Right lobe of liver (tissue), 6 donors: ENCODE measurements around the gene COG8. TPM values are rescaled to one million over a fixed set of nuclear protein-coding genes. Genes with fewer than 3 reads are reported as not detected.

ENCODE experiments used
- ATAC-seq, 4 donors: fragments of 200-7000 bp; cut with Tn5 transposase; one replicate each; pipeline ENCODE4 v1.9.1; 2020; ENCODE audit warnings: mild to moderate bottlenecking in 4 of 4, moderate library complexity in 4 of 4
- DNase-seq, 3 donors: peaks; one replicate each; pipeline ENCODE4 v3.0.0-alpha.2; 2020
- H3K27ac ChIP-seq, 3 donors: fragments of 200-600 bp; one replicate each; pipeline ENCODE4 v1.8.0; 2022
- H3K27me3 ChIP-seq, 2 donors: fragments of 200-600 bp; one replicate each; pipeline ENCODE4 v1.8.0; 2022
- H3K36me3 ChIP-seq, 4 donors: fragments of 200-600 bp; sonication (generic) in 1 of 4; one replicate each; pipeline versions ENCODE4 v1.5.1 to v1.8.0; 2017 to 2022; ENCODE audit warnings: control low read depth in 1 of 4
- H3K4me1 ChIP-seq, 4 donors: fragments of 200-600 bp; sonication (generic) in 1 of 4; one replicate each; pipeline versions ENCODE4 v1.5.1 to v1.8.0; 2017 to 2022; ENCODE audit warnings: control low read depth in 1 of 4
- H3K4me3 ChIP-seq, 3 donors: fragments of 200-600 bp; one replicate each; pipeline ENCODE4 v1.8.0; 2022
- H3K9me3 ChIP-seq, 4 donors: fragments of 200-600 bp; sonication (generic) in 1 of 4; one replicate each; pipeline versions ENCODE4 v1.5.1 to v1.8.0; 2017 to 2022; ENCODE audit warnings: control low read depth in 1 of 4
- POLR2A ChIP-seq: fragments of 450-650 bp; IDR thresholded peaks from one replicate; pipeline ENCODE4 v1.6.1; 2017; ENCODE audit warnings: antibody characterized with exemption, mild to moderate bottlenecking
- WGBS: methylation state at CpG from one replicate; pipeline ENCODE4 v1.1.6; 2018; ENCODE audit warnings: low coverage, low lambda C conversion rate; ENCODE audit not compliant: insufficient coverage; ENCODE audit errors: missing lambda C conversion rate; 5-methylcytosine and 5-hydroxymethylcytosine counted together
- intact Hi-C, 2 donors: fragments of 100-400 bp; cut with DNase I; formaldehyde crosslinking; loops; one replicate each; pipeline versions ENCODE4 v1.11.2 to v1.14.1; 2022
- total RNA-seq, 6 experiments: library from RNA; depleted of rRNA in 2 of 6; stranded (reverse); fragments of >200 nt in 2 of 6; fragmentation: NEBNext Ultra II Directional in 3 of 6; extraction: Animal tissue kit (Norgen Biotek cat#: 25700) in 3 of 6; gene quantifications; one replicate each; pipeline versions ENCODE4 v1.1.0 to v1.2.4, GENCODE V29; 2016 to 2023
- TF ChIP-seq, protein P1 (sequence below), 4 donors: fragments of 200-600 bp in 3 of 4; fragments of 450-650 bp in 1 of 4; IDR thresholded peaks; one replicate each; pipeline versions ENCODE4 v1.5.1 to v1.8.0; 2016 to 2022; ENCODE audit warnings: antibody characterized with exemption in 4 of 4, mild to moderate bottlenecking in 2 of 4
- donor health status: DM: no; HTN: yes; CAD: no.
- donor health status: DM: no; HTN: no; CAD: no.
- donor health status: DM: no; HTN: no; CAD: no.
- donor health status: DM: no; HTN: yes; CAD: no.
- donor health status: DM: no; HTN: yes; CAD: no.

The COG8 gene
- total RNA-seq, 6 experiments from 2014 or later: 16.0 to 35.5 (median 25.3) TPM

DNA sequence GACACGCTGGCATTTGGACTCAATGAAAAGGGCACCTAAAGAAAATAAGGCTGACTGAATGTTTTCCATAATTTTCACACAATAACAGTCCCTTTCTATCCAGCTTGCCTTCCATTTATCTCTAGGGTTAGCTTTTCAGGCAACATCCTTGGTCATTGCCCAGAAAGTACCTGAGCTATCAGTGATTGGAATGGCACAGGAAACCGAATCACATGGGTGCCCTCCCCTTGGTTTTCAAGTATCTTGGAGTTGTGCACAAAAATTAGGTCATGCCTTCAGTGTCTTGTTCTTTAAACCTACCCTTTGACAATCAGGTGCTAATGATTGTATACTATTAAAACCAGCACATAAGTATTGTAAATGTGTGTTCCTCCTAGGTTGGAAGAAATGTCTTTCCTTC is 31.5 kb downstream of the COG8 start:
- intact Hi-C loops: no loop called here
- H3K27me3 ChIP-seq: no peaks in the 10 kb centered on the region
- 84% methylated on average over 2 of the region's 2 CpGs for WGBS

DNA sequence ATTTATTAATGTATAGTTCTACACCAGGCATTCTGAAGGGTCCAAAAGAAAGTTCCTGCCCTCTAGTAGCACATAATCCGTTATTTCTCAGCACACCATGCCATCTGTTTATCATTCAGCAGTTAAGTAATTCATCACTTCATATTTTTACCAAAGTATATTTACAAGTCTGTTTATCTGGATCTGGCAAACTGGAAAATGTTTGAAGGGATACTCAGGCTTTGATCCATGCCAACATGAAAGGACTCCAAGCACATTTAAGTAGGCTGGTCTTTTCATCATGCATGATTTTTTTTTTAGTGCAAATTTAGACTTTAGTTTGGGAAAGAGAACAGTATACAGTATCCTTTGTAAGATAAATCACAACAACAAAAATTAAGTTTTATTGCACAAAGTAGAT is 32.3 kb downstream of the COG8 start:
- DNase-seq: no peak
- intact Hi-C loops: no loop called here
- H3K36me3 ChIP-seq: peaks cover 0 to under 1% (median 0%) of the 10 kb centered on the region in 4 donors
- WGBS: 57% methylated on average over 1 of the region's 1 CpG
- ATAC-seq: no peak
- H3K9me3 ChIP-seq: no peaks in the 10 kb centered on the region
- no peak overlapping the region for H3K27ac ChIP-seq
- TF ChIP-seq, protein P1, sequence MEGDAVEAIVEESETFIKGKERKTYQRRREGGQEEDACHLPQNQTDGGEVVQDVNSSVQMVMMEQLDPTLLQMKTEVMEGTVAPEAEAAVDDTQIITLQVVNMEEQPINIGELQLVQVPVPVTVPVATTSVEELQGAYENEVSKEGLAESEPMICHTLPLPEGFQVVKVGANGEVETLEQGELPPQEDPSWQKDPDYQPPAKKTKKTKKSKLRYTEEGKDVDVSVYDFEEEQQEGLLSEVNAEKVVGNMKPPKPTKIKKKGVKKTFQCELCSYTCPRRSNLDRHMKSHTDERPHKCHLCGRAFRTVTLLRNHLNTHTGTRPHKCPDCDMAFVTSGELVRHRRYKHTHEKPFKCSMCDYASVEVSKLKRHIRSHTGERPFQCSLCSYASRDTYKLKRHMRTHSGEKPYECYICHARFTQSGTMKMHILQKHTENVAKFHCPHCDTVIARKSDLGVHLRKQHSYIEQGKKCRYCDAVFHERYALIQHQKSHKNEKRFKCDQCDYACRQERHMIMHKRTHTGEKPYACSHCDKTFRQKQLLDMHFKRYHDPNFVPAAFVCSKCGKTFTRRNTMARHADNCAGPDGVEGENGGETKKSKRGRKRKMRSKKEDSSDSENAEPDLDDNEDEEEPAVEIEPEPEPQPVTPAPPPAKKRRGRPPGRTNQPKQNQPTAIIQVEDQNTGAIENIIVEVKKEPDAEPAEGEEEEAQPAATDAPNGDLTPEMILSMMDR (IDR thresholded peaks at IDR 0.05): no peak
- no peak for TF ChIP-seq POLR2A
- no peak overlapping the region for H3K4me3 ChIP-seq
- peaks cover 0 to 2% (median under 1%) of the 10 kb centered on the region in 4 donors for H3K4me1 ChIP-seq
- no peaks in the 10 kb centered on the region for H3K27me3 ChIP-seq

More for the DNA sequence above, 31.5 kb downstream of the COG8 start:
- ATAC-seq (no peak), DNase-seq (peak in 1 of 3 donors; percentile 3)
- no peak overlapping the region for H3K4me3 ChIP-seq
- no peaks in the 10 kb centered on the region for H3K9me3 ChIP-seq
- peaks cover 0 to 9% (median 4%) of the 10 kb centered on the region in 4 donors for H3K4me1 ChIP-seq
- no peak overlapping the region for H3K27ac ChIP-seq
- TF ChIP-seq, protein P1 (IDR thresholded peaks at IDR 0.05): no peak
- TF ChIP-seq POLR2A: no peak
- no peaks in the 10 kb centered on the region for H3K36me3 ChIP-seq

DNA sequence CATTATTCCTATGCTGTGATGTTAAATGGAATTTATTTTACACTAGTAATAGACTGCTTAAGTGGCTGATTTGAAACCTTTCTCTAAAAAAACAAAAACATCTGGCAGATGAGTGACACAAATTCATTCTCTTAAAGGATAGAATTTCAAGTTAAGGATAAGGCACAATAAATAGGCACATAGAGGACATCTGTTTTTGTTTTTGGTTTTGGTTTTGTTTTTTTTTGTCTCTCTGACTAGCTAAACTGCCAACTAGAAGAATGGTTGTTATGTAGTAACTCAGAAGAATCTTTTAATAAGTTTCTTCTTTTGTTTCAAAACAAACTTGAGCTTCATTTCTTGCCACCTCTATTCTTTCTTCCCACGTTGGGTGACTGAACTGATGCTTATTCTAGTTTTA is 33.3 kb downstream of the COG8 start:
- ATAC-seq (no peak), DNase-seq (no peak)
- TF ChIP-seq, protein P1 (IDR thresholded peaks at IDR 0.05): no peak
- TF ChIP-seq POLR2A: no peak
- 91% methylated on average over 1 of the region's 1 CpG for WGBS
- no peaks in the 10 kb centered on the region for H3K27me3 ChIP-seq
- no peak overlapping the region for H3K27ac ChIP-seq
- peaks cover 0 to 11% (median 0%) of the 10 kb centered on the region in 4 donors for H3K36me3 ChIP-seq
- intact Hi-C loops: no loop called here
- H3K9me3 ChIP-seq: no peaks in the 10 kb centered on the region
- no peaks in the 10 kb centered on the region for H3K4me1 ChIP-seq
- no peak overlapping the region for H3K4me3 ChIP-seq

DNA sequence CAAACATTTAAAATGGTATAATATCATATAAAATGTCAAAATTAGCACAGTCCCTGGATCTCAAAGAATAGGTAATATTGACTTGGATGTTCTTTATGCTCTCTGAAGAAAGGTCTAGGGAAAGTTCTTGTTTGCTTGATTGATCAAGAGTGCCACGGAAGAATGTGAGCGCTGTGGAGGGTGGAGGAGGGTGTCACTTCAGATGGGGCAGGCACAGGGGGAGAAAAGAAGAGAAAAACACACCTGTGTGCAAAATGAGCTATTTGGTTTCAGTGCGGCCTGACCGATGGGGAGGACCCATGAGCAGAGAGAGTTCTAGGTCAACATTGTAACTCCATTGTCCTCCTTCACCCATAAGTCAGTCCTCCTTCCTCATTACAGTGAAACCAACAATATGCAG is 37.1 kb downstream of the COG8 start:
- no peaks in the 10 kb centered on the region for H3K9me3 ChIP-seq
- ATAC-seq: no peak
- no peaks in the 10 kb centered on the region for H3K4me1 ChIP-seq
- 98% methylated on average over 4 of the region's 4 CpGs for WGBS
- H3K27ac ChIP-seq: no peak overlapping the region
- intact Hi-C loops: no loop called here
- TF ChIP-seq POLR2A: no peak
- TF ChIP-seq, protein P1 (IDR thresholded peaks at IDR 0.05): no peak
- peak in 1 of 3 donors; percentile 20 for DNase-seq
- peaks cover 0 to 27% (median 0%) of the 10 kb centered on the region in 4 donors for H3K36me3 ChIP-seq
- H3K27me3 ChIP-seq: no peaks in the 10 kb centered on the region
- no peak overlapping the region for H3K4me3 ChIP-seq

DNA sequence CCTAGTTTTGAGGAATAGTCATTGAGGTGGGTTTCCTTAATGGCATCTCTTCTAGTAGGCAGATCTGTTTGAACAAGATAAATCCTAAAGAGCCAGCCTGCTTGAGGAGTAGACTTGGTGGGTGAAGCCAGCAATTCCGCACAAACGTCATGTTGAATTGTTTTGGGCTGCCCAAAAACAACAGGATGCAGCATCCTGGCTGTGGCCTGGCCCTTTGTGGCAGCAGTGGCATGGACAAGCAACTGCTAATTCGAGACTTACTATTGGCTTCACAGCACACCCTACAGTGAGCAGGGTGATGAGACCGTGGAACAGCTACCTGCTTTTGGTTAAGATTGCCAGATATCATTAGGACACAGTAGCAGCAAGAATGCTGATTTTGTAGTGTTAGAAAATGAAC is 37.5 kb downstream of the COG8 start:
- DNase-seq (peak in 1 of 3 donors; percentile 27), ATAC-seq (no peak)
- TF ChIP-seq, protein P1 (IDR thresholded peaks at IDR 0.05): no peak
- no peak for TF ChIP-seq POLR2A
- Histone ChIP-seq H3K27me3 (no peaks in the 10 kb centered on the region), H3K4me1 (no peaks in the 10 kb centered on the region), H3K27ac (no peak overlapping the region), H3K4me3 (no peak overlapping the region), H3K9me3 (no peaks in the 10 kb centered on the region), H3K36me3 (peaks cover 0 to 27% (median 0%) of the 10 kb centered on the region in 4 donors)
- WGBS: 90% methylated on average over 2 of the region's 4 CpGs
- intact Hi-C loops: no loop called here
